GM19395 (cell line): ENCODE measurements around the gene TNIK.
"Not testable (repeated sequence)": the region's sequence is repeated elsewhere in the genome, so short reads cannot be mapped to it uniquely, and the experiment has no call there.

ENCODE experiments used
- ATAC-seq: cut with Tn5 transposase; IDR thresholded peaks from one replicate; pipeline ENCODE4 v1.9.1; 2021; ENCODE audit warnings: mild to moderate bottlenecking, moderate library complexity; ENCODE audit not compliant: unreplicated experiment

Gene TNIK

GRCh38 chr3:171446801-171447578 is 13.2 kb downstream of the TNIK start:
- ATAC-seq = no peak

- ATAC-seq = no peak
Observed at GRCh38 chr3:171446301-171446700, 13.9 kb downstream of the TNIK start.

- no peak for ATAC-seq
Observed at GRCh38 chr3:171445620-171446204, 14.5 kb downstream of the TNIK start.

GRCh38 chr3:171444001-171444690 is 16.1 kb downstream of the TNIK start:
- ATAC-seq = no peak

- ATAC-seq = no peak
Observed at GRCh38 chr3:171443211-171443957, 16.8 kb downstream of the TNIK start.

GRCh38 chr3:171442184-171442583 is 18.0 kb downstream of the TNIK start:
- no peak for ATAC-seq

GRCh38 chr3:171441381-171441780 is 18.8 kb downstream of the TNIK start:
- no peak for ATAC-seq

- ATAC-seq = no peak
Observed at GRCh38 chr3:171439996-171440395, 20.2 kb downstream of the TNIK start.

GRCh38 chr3:171437115-171437756 is 23.0 kb downstream of the TNIK start:
- ATAC-seq = no peak

GRCh38 chr3:171436380-171436779 is 23.8 kb downstream of the TNIK start:
- ATAC-seq = no peak

- ATAC-seq = no peak
Observed at GRCh38 chr3:171435757-171436156, 24.4 kb downstream of the TNIK start.

- no peak for ATAC-seq
Observed at GRCh38 chr3:171435143-171435542, 25.1 kb downstream of the TNIK start.

- ATAC-seq = no peak
Observed at GRCh38 chr3:171432548-171432947, 27.7 kb downstream of the TNIK start.

- no peak for ATAC-seq
Observed at GRCh38 chr3:171431550-171431949, 28.7 kb downstream of the TNIK start.

GRCh38 chr3:171430530-171430929 is 29.7 kb downstream of the TNIK start:
- no peak for ATAC-seq

- no peak for ATAC-seq
Observed at GRCh38 chr3:171429635-171430034, 30.6 kb downstream of the TNIK start.

GRCh38 chr3:171428892-171429291 is 31.3 kb downstream of the TNIK start:
- ATAC-seq = no peak

- ATAC-seq = no peak
Observed at GRCh38 chr3:171428321-171428787, 31.9 kb downstream of the TNIK start.

- ATAC-seq = no peak
Observed at GRCh38 chr3:171427771-171428320, 32.4 kb downstream of the TNIK start.

- not testable (repeated sequence) for ATAC-seq
Observed at GRCh38 chr3:171424063-171424462, 36.1 kb downstream of the TNIK start.
